ENCODE results near the gene TRIM62. TPM values are rescaled to one million over a fixed set of nuclear protein-coding genes. Genes with fewer than 3 reads are reported as not detected.

Gene TRIM62
- total and polyA plus RNA-seq, 10 donors = 2.5 to 16.1 (median 9.2) TPM

DNA sequence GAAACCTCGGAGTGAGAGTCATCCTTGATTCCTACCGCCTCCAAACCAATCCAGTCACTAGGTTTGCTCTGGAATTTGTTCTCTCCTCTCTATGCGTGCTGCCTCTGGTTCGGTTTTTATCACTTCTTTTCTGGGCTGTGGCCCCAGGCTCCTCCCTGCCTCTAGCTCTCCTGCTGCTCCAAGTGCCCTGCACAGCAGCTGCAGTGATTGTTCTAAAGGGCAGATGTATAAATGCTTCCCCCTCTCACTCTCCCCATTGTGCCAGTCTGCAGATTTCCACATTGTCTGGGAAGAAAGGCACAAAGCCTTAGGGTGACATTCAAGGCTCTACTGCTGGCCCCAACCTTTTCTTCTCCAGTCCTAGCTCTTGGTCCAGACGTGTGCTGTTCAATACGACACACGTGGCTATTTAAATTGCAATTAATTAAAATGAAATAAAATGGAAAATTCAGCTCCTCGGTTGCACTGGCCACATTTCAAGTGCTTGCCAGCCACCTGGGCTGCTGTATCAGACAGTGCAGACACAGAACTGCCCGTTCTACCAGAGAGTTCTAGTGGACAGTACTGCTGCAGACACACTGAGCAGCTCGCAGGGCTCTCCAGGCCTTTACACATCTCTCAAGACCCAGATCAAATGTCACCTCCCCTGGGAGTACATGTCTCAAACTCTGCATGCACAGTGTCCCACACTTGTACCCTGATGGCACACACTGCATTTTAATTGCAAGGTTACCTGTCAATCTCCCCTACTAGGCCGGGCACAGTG, 12.4 kb downstream of the TRIM62 start:
- no peaks in the 10 kb centered on the region for H3K9me3 ChIP-seq
- DNase-seq = no peak
- peaks cover 0 to 21% (median 11%) of the 10 kb centered on the region in 6 donors for H3K4me1 ChIP-seq
- H3K27me3 ChIP-seq (replicated peaks in 1 of 7) = no peaks in the 10 kb centered on the region
- 88 to 93% (median 89%) methylated on average over 11 of the region's 11 CpGs for WGBS, 5 donors
- peaks cover 0 to 54% (median 0%) of the 10 kb centered on the region in 6 donors for H3K36me3 ChIP-seq
- H3K4me3 ChIP-seq = no peak overlapping the region
- intact Hi-C loops (cut with DNase I; ENCODE audit: low total_unique reads) = no loop called here
- no peak overlapping the region for H3K27ac ChIP-seq
- TF ChIP-seq POLR2AphosphoS5 (IDR thresholded peaks at IDR 0.05) (no peak), POLR2A (IDR thresholded peaks at IDR 0.05) (no peak)
- TF ChIP-seq, protein P1, sequence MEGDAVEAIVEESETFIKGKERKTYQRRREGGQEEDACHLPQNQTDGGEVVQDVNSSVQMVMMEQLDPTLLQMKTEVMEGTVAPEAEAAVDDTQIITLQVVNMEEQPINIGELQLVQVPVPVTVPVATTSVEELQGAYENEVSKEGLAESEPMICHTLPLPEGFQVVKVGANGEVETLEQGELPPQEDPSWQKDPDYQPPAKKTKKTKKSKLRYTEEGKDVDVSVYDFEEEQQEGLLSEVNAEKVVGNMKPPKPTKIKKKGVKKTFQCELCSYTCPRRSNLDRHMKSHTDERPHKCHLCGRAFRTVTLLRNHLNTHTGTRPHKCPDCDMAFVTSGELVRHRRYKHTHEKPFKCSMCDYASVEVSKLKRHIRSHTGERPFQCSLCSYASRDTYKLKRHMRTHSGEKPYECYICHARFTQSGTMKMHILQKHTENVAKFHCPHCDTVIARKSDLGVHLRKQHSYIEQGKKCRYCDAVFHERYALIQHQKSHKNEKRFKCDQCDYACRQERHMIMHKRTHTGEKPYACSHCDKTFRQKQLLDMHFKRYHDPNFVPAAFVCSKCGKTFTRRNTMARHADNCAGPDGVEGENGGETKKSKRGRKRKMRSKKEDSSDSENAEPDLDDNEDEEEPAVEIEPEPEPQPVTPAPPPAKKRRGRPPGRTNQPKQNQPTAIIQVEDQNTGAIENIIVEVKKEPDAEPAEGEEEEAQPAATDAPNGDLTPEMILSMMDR (IDR thresholded peaks at IDR 0.05 in 8 of 11, conservative IDR thresholded peaks at IDR 0.05 in 3 of 11) = no peak

DNA sequence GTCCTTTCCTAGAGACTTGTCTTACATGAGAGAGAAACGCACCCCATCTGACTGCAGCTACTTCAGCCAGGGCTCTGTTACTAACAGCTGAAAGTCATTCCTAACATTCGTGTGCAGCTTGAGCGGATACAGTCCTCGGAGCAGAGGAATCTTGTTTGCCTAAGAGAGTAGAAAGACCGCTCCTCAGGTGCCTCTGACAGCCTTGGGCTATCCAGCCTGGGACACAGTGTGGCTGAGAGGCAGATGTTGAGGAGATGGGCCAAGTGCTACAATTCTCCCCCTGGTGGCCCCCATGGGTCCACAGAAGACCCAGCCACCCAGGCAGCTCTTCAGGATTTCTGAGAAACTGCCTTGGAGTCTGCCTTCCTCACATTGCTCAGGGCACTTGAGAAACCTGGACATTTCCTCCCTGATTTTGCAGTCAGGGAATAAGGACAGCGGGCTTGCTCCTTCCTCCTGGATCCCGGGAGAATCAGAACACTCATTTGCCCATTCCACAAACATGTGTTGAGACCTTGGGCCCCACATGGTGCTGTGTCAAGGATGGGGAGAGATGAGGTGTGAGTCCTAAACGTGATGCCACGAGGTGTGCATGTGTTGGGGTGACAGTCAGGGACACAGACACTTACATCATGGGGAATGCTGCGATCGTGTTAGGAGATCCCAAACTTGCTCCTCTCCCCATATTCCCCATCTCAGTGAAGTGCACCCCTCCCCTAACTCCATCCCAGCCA, 13.1 kb downstream of the TRIM62 start:
- H3K4me1 ChIP-seq = peaks cover 0 to 21% (median 11%) of the 10 kb centered on the region in 6 donors
- TF ChIP-seq, protein P1 (IDR thresholded peaks at IDR 0.05 in 8 of 11, conservative IDR thresholded peaks at IDR 0.05 in 3 of 11) = no peak
- no peak for TF ChIP-seq POLR2A (IDR thresholded peaks at IDR 0.05)
- TF ChIP-seq POLR2AphosphoS5 (IDR thresholded peaks at IDR 0.05) = no peak
- WGBS, 5 donors = 75 to 88% (median 87%) methylated on average over 8 to 11 of the region's 11 CpGs
- no peak overlapping the region for H3K4me3 ChIP-seq
- no peaks in the 10 kb centered on the region for H3K27me3 ChIP-seq (replicated peaks in 1 of 7)
- peaks cover 0 to 62% (median 2%) of the 10 kb centered on the region in 6 donors for H3K36me3 ChIP-seq
- H3K9me3 ChIP-seq = no peaks in the 10 kb centered on the region
- no peak overlapping the region for H3K27ac ChIP-seq
- DNase-seq = peak; percentile 39
- intact Hi-C loops (cut with DNase I; ENCODE audit: low total_unique reads) = no loop called here

DNA sequence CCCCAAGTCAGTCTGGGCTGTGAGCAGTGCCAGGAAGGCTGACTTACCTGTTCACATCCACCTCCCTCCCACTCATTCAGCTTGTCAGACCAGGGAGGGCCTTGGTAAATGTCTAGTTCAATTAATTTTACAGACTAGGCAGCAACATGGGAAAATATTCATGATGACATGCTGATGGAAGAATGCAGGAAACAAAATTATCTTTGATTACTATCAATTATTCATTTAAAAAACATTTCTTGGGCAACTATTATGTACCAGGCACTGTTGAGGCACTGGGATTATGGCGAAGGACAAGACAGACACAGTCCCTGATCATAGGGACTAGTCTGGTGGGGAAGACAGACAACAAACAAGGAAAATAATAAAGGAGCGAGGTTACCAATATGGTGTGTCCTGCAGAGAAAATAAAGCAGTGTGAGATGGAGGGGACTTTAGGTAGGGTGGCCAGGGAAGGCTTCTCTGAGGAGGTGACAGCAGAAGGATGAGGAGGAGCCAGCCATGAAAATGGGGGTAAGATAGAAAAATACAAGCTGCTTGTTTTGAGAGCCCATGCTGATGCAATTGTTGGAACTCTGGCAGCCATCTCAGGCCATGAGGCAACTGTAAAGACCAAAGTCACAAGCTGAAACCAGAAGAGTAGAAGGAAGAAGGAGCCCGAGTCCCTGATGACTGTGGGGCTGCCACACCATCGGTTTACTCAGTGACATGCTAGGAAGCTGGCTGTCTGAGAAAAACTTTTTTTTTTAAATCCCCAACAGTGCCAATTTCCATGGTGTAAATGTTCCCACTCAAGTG, 14.0 kb downstream of the TRIM62 start:
- Histone ChIP-seq H3K9me3 (no peaks in the 10 kb centered on the region), H3K4me3 (no peak overlapping the region), H3K4me1 (peaks cover 0 to 21% (median 11%) of the 10 kb centered on the region in 6 donors), H3K36me3 (peaks cover 0 to 67% (median 2%) of the 10 kb centered on the region in 6 donors), H3K27ac (no peak overlapping the region), H3K27me3 (replicated peaks in 1 of 7) (no peaks in the 10 kb centered on the region)
- 91 to 98% (median 96%) methylated on average over 4 of the region's 4 CpGs for WGBS, 5 donors
- intact Hi-C loops (cut with DNase I; ENCODE audit: low total_unique reads) = no loop called here
- no peak for TF ChIP-seq POLR2A (IDR thresholded peaks at IDR 0.05)
- TF ChIP-seq, protein P1 (IDR thresholded peaks at IDR 0.05 in 8 of 11, conservative IDR thresholded peaks at IDR 0.05 in 3 of 11) = no peak
- no peak for TF ChIP-seq POLR2AphosphoS5 (IDR thresholded peaks at IDR 0.05)
- DNase-seq = peak; percentile 11
